K562 (cell line): ENCODE measurements around the gene DRGX. TPM values are rescaled to one million over a fixed set of nuclear protein-coding genes. Genes with fewer than 3 reads are reported as not detected.

Experiments
- ATAC-seq: fragments of 200-7000 bp; cut with Tn5 transposase; 3 replicates; pipeline ENCODE4 v1.9.1; 2020; ENCODE audit warnings: moderate library complexity
- BruUV-seq: library from RNA; stranded (reverse); fragments of 400-500 nt; replicated peaks from 2 replicates; lab custom pipeline; 2021; lab: Mats Ljungman, UMichigan
- CTCF ChIA-PET: fragments of 300-600 bp; formaldehyde crosslinking; extraction: SDS; loops from one replicate; lab custom pipeline; 2021; ENCODE audit warnings: low intra/inter-chr PET ratio; lab: Yijun Ruan, JAX
- POLR2A ChIA-PET: fragments of 300-600, 350-650 bp; sonication (Branson Sonifier 250); formaldehyde crosslinking; extraction: SDS; loops from one replicate; lab custom pipeline; 2021; ENCODE audit warnings: antibody characterized with exemption, inconsistent platforms; lab: Yijun Ruan, JAX
- DNase-seq, 4 experiments: peaks; one replicate each; pipeline versions ENCODE4 v3.0.0 to v3.0.0-alpha.2; 2011 to 2018; ENCODE audit warnings: low spot score in 3 of 4, mixed read lengths in 3 of 4; ENCODE audit errors: extremely low read depth in 1 of 4
- FAIRE-seq: peaks from 2 replicates; lab custom pipeline; 2011; peaks lifted over from hg19 to GRCh38; lab: Jason Lieb, UNC
- H2AFZ ChIP-seq: 2 replicates; pipeline ENCODE4 v1.6.0; 2011; ENCODE audit warnings: low read depth, low read length, control low read depth, inconsistent platforms
- H3K27ac ChIP-seq: fragments of 200-600 bp; 3 replicates; pipeline ENCODE4 v1.8.0; 2011; ENCODE audit warnings: low read depth, mild to moderate bottlenecking, control low read depth, inconsistent platforms, low read length, moderate library complexity, mixed read lengths; ENCODE audit errors: extremely low read depth
- H3K27me3 ChIP-seq, 2 experiments: fragments of 300-600 bp in 1 of 2; 2 replicates in 1 of 2; 3 replicates in 1 of 2; pipeline versions ENCODE4 v1.6.0 to v1.8.0; 2011; ENCODE audit warnings: inconsistent platforms in 2 of 2, low read length in 2 of 2, mild to moderate bottlenecking in 1 of 2, mixed read lengths in 1 of 2, moderate library complexity in 1 of 2; ENCODE audit not compliant: control insufficient read depth in 2 of 2, insufficient read depth in 2 of 2
- H3K36me3 ChIP-seq: fragments of 300-600 bp; 3 replicates; pipeline ENCODE4 v1.8.0; 2011; ENCODE audit warnings: mild to moderate bottlenecking, low read length, inconsistent platforms; ENCODE audit not compliant: control insufficient read depth, insufficient read depth
- H3K4me1 ChIP-seq, 2 experiments: fragments of 200-600 bp in 1 of 2; replicated peaks in 1 of 2; 2 replicates in 1 of 2; 3 replicates in 1 of 2; pipeline versions ENCODE4 v1.5.1 to v1.8.0; 2011; ENCODE audit warnings: inconsistent platforms in 2 of 2, low read length in 2 of 2, mild to moderate bottlenecking in 1 of 2, mixed read lengths in 1 of 2, moderate library complexity in 1 of 2; ENCODE audit not compliant: control insufficient read depth in 2 of 2, insufficient read depth in 2 of 2
- H3K4me2 ChIP-seq: 2 replicates; pipeline ENCODE4 v1.6.1; 2011; ENCODE audit warnings: low read length, control low read depth, inconsistent platforms, mixed read lengths; ENCODE audit not compliant: insufficient read depth
- H3K4me3 ChIP-seq: fragments of 200-600 bp; sonication (generic), shearing (Covaris generic); 2 replicates; pipeline ENCODE4 v1.5.1; 2016; ENCODE audit warnings: control low read depth, inconsistent platforms
- H3K79me2 ChIP-seq: fragments of 200-600 bp; 3 replicates; pipeline ENCODE4 v1.8.0; 2011; ENCODE audit warnings: low read length, inconsistent platforms; ENCODE audit not compliant: control insufficient read depth, insufficient read depth
- H3K9ac ChIP-seq, 2 experiments: 2 replicates each; pipeline versions ENCODE4 v1.6.0 to v1.6.1; 2011; ENCODE audit warnings: low read depth in 2 of 2, low read length in 2 of 2, control low read depth in 1 of 2, inconsistent platforms in 1 of 2, mild to moderate bottlenecking in 1 of 2, mixed read lengths in 1 of 2; ENCODE audit not compliant: insufficient read depth in 1 of 2
- H3K9me1 ChIP-seq: one replicate; pipeline ENCODE4 v1.6.0; 2011; ENCODE audit warnings: inconsistent platforms, mild to moderate bottlenecking, low read length, moderate library complexity; ENCODE audit not compliant: control insufficient read depth, insufficient read depth
- H3K9me3 ChIP-seq: replicated peaks from 2 replicates; pipeline ENCODE4 v1.5.1; 2011; ENCODE audit warnings: low read depth, low read length, inconsistent platforms; ENCODE audit not compliant: control insufficient read depth, insufficient read depth
- H4K20me1 ChIP-seq: replicated peaks from 2 replicates; pipeline ENCODE4 v1.6.1; 2011; ENCODE audit warnings: low read length, inconsistent platforms, mixed read lengths; ENCODE audit not compliant: control insufficient read depth, insufficient read depth
- CBX3 ChIP-seq, 2 experiments: IDR thresholded peaks; 1 replicate in 1 of 2; 2 replicates in 1 of 2; pipeline ENCODE4 v1.6.1; 2012; ENCODE audit warnings: inconsistent platforms in 2 of 2, low read length in 2 of 2, borderline replicate concordance in 1 of 2, control low read depth in 1 of 2
- CTBP1 ChIP-seq: fragments of 450-650 bp; IDR thresholded peaks from 2 replicates; pipeline ENCODE4 v1.6.1; 2016; ENCODE audit warnings: borderline replicate concordance
- CTCF ChIP-seq, 3 experiments: IDR thresholded peaks in 2 of 3; conservative IDR thresholded peaks in 1 of 3; 2 replicates each; pipeline ENCODE4 v1.5.1; 2011 to 2012; ENCODE audit warnings: low read length in 3 of 3, mild to moderate bottlenecking in 3 of 3, control low read depth in 2 of 3, improper control_type of control experiment in 1 of 3, inconsistent platforms in 1 of 3, low read depth in 1 of 3, mixed read lengths in 1 of 3, moderate library complexity in 1 of 3; ENCODE audit not compliant: insufficient read depth in 2 of 3
- HINFP ChIP-seq: fragments of 450-650 bp; conservative IDR thresholded peaks from 2 replicates; pipeline ENCODE4 v1.6.1; 2016; ENCODE audit warnings: missing genetic modification characterization, low read depth, mild to moderate bottlenecking, control low read depth, missing compliant biosample characterization
- HNRNPL ChIP-seq: fragments of 200-400 bp; formaldehyde crosslinking; IDR thresholded peaks from 2 replicates; pipeline ENCODE4 v1.6.1; 2017; ENCODE audit warnings: low read depth, mild to moderate bottlenecking, low read length
- RFX7 ChIP-seq: fragments of 250-450 bp; sonication (Bioruptor Pico); IDR thresholded peaks from 2 replicates; pipeline ENCODE4 v1.5.1; 2021; ENCODE audit warnings: mild to moderate bottlenecking
- ZNF740 ChIP-seq, 3 experiments: fragments of 200-800 bp in 1 of 3; sonication (Bioruptor generic) in 1 of 3; sonication (generic) in 1 of 3; formaldehyde crosslinking in 1 of 3; IDR thresholded peaks; 2 replicates each; pipeline versions ENCODE4 v1.6.1 to v1.8.0; 2016 to 2022; ENCODE audit warnings: mild to moderate bottlenecking in 2 of 3, missing compliant biosample characterization in 2 of 3, missing genetic modification characterization in 2 of 3, missing genetic modification reagents in 1 of 3
- WGBS: fragments of 100-300 bp; shearing (Covaris generic); methylation state at CpG from one replicate; pipeline ENCODE4 v1.1.6; 2016; ENCODE audit warnings: low coverage, mixed read lengths; ENCODE audit not compliant: insufficient coverage; ENCODE audit errors: missing lambda C conversion rate; 5-methylcytosine and 5-hydroxymethylcytosine counted together
- in situ Hi-C: fragments of 300-500 bp; cut with MboI; formaldehyde crosslinking; loops from 4 replicates; pipeline ENCODE4 v1.15.0; 2018; ENCODE audit warnings: inconsistent platforms, mixed read lengths
- intact Hi-C: fragments of 100-400 bp; cut with micrococcal nuclease; formaldehyde crosslinking; loops from 2 replicates; pipeline ENCODE4 v1.14.2; 2022
- polyA plus RNA-seq, 8 experiments: library from polyadenylated mRNA; depleted of rRNA in 4 of 8; stranded (reverse) in 5 of 8; unstranded in 3 of 8; fragments of >200 nt; fragmentation: Nextera tagmentation in 2 of 8; fragmentation: Illumina TruSeq in 1 of 8; extraction: Ambion mirVana in 2 of 8; extraction: Trizol in 1 of 8; gene quantifications; 2 replicates each; pipeline versions ENCODE4 v1.2.1 to v1.2.3, GENCODE V29; 2011 to 2014; ENCODE audit warnings: inconsistent platforms in 1 of 8, missing spikeins in 1 of 8
- total RNA-seq, 7 experiments: library from RNA; depleted of rRNA in 6 of 7; stranded (reverse); fragments of >200 nt in 6 of 7; fragmentation: Illumina TruSeq in 2 of 7; extraction: Trizol in 2 of 7; gene quantifications; 2 replicates each; pipeline versions ENCODE4 v1.2.1 to v1.2.3, GENCODE V29; 2011 to 2021; ENCODE audit warnings: low replicate concordance in 1 of 7

Gene DRGX
- total and polyA plus RNA-seq, 9 of the 15 experiments (the other 6 are each of a cell fraction or from before 2014, with no cell fraction given), result not detected

GRCh38 chr10:49338604-49339003, 57.3 kb downstream of the DRGX start:
- ChIA-PET POLR2A (interaction anchor here (0.7 to 1.2 kb wide), 3 partner anchors 14 to 316 kb away, joined by 3 to 5 read pairs (median 3); no protein-coding TSS in a partner anchor), CTCF (no interaction called here)
- H3K27me3 ChIP-seq, result peaks cover 8 to 9% of the 10 kb centered on the region in 2 experiments; a peak in 3 of 5 replicates
- no peak for TF ChIP-seq RFX7 (CRISPR knock-in tag)
- no peak for TF ChIP-seq CBX3 (IDR thresholded peaks at IDR 0.05; ENCODE audit: borderline replicate concordance in 1 of 2, low read length in 2 of 2)
- no peak for TF ChIP-seq CTBP1
- no peak for TF ChIP-seq HNRNPL
- TF ChIP-seq ZNF740 (CRISPR knock-in tag; IDR thresholded peaks at IDR 0.05), result no peak
- TF ChIP-seq ZNF740 (tag; IDR thresholded peaks at IDR 0.05), result no peak
- no peak for TF ChIP-seq CTCF (IDR thresholded peaks at IDR 0.05 in 2 of 3, conservative IDR thresholded peaks at IDR 0.05 in 1 of 3; ENCODE audit: insufficient read depth in 2 of 3, low read depth in 1 of 3, low read length in 3 of 3)
- TF ChIP-seq HINFP (tag), result no peak
- no peak for DNase-seq
- H3K36me3 ChIP-seq, result no peaks in the 10 kb centered on the region
- no peak for ATAC-seq
- no peak overlapping the region for H3K4me3 ChIP-seq
- no peak overlapping the region for H3K27ac ChIP-seq
- no peaks in the 10 kb centered on the region for H4K20me1 ChIP-seq
- in situ Hi-C loops (no loop called here), intact Hi-C loops (no loop called here)
- no peaks in the 10 kb centered on the region for H3K9me3 ChIP-seq
- H3K9me1 ChIP-seq, result no peaks in the 10 kb centered on the region
- no TSS peak for BruUV-seq
- WGBS, result 0% methylated on average over 1 of the region's 1 CpG
- H2AFZ ChIP-seq, result no peak overlapping the region
- H3K4me2 ChIP-seq, result no peak overlapping the region
- no peak for FAIRE-seq
- no peak overlapping the region for H3K9ac ChIP-seq
- no peaks in the 10 kb centered on the region for H3K79me2 ChIP-seq
- no peaks in the 10 kb centered on the region for H3K4me1 ChIP-seq
